Tibial nerve (tissue), 4 donors: Measurements from ENCODE around the gene SCYGR1. TPM values are rescaled to one million over a fixed set of nuclear protein-coding genes. Genes with fewer than 3 reads are reported as not detected.

Source experiments
- DNase-seq, 2 donors: peaks; one replicate each; pipeline ENCODE4 v3.0.0-alpha.2; 2019; ENCODE audit warnings: low spot score in 2 of 2
- H3K27ac ChIP-seq, 4 donors: fragments of 200-600 bp; sonication (generic) in 3 of 4; one replicate each; pipeline ENCODE4 v1.5.1; 2017 to 2019; ENCODE audit warnings: mild to moderate bottlenecking in 1 of 4
- H3K27me3 ChIP-seq, 2 donors: fragments of 200-600 bp; sonication (generic) in 1 of 2; one replicate each; pipeline versions ENCODE4 v1.5.1 to v1.6.0; 2017 to 2019
- H3K36me3 ChIP-seq, 3 donors: fragments of 200-600 bp; sonication (generic); one replicate each; pipeline ENCODE4 v1.5.1; 2018 to 2019
- H3K4me1 ChIP-seq, 4 donors: fragments of 200-600 bp; sonication (generic) in 3 of 4; one replicate each; pipeline ENCODE4 v1.5.1; 2017 to 2019
- H3K4me3 ChIP-seq, 4 donors: fragments of 200-600 bp; sonication (generic) in 3 of 4; one replicate each; pipeline ENCODE4 v1.5.1; 2017 to 2019; ENCODE audit warnings: mild to moderate bottlenecking in 1 of 4, moderate library complexity in 1 of 4
- H3K9me3 ChIP-seq, 4 donors: fragments of 200-600 bp; sonication (generic) in 3 of 4; one replicate each; pipeline ENCODE4 v1.5.1; 2017 to 2019
- EP300 ChIP-seq, 2 donors: sonication (generic); formaldehyde crosslinking; IDR thresholded peaks; one replicate each; pipeline ENCODE4 v1.6.1; 2017; ENCODE audit warnings: antibody characterized with exemption in 2 of 2, mild to moderate bottlenecking in 1 of 2
- POLR2A ChIP-seq, 2 donors: fragments of 450-650 bp; IDR thresholded peaks; one replicate each; pipeline ENCODE4 v1.6.1; 2017; ENCODE audit warnings: antibody characterized with exemption in 2 of 2, mild to moderate bottlenecking in 2 of 2, moderate library complexity in 2 of 2
- WGBS, 2 donors: methylation state at CpG; one replicate each; pipeline ENCODE4 v1.1.5; 2018; 5-methylcytosine and 5-hydroxymethylcytosine counted together
- total RNA-seq, 4 donors: library from RNA; depleted of rRNA; stranded (reverse); fragments of >200 nt; gene quantifications; one replicate each; pipeline ENCODE4 v1.1.0, GENCODE V29; 2016
- TF ChIP-seq, protein P1 (sequence below), 5 experiments: fragments of 200-600 bp in 3 of 5; fragments of 450-650 bp in 2 of 5; sonication (generic) in 3 of 5; IDR thresholded peaks; one replicate each; pipeline ENCODE4 v1.5.1; 2016 to 2019; ENCODE audit warnings: antibody characterized with exemption in 5 of 5, mild to moderate bottlenecking in 3 of 5, moderate library complexity in 2 of 5

The SCYGR1 gene
- total RNA-seq, 4 donors from 2014 or later, result not detected

DNA sequence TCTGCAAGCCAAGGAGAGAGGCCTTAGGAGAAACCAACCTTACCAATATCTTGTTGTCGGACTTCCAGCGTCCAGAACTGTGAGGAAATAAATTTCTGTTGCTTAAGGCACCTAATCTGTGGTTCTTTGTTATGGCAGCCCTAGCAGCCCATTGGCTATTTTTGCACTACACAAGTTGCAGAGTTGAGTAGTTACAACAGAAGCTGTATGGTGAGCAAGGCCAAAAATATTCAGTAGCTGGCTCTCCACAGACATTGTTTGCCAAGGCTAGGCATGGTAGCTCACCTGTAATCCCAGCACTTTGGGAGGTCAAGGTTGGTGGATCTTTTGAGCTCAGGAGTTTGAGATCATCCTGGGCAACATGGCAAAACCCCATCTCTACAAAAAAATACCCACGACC, 27.1 kb upstream of the SCYGR1 start:
- 79 to 81% methylated on average over 3 of the region's 3 CpGs for WGBS, 2 donors

DNA sequence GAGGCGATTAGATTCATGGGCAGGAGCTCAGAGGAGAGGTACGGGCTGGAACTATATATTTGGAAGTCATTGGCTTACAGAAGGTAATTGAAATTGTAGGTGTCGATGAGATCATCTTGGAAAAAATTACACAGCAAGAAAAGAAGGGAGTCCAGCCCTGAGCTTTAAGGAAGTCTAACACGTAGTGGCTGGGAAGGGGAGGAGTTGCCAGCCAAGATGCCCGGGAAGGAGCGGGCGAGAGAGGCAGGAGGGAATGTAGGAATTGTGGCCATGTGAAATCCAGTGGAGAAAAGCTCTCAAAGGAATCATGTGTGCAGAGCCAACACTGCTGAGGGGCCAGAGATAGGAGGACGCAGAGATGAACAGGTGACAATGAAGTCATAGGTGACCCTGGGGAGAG, 25.6 kb upstream of the SCYGR1 start:
- H3K4me3 ChIP-seq, result no peak overlapping the region
- H3K27me3 ChIP-seq, result no peaks in the 10 kb centered on the region
- peaks cover 0 to 20% (median 9%) of the 10 kb centered on the region in 4 donors for H3K4me1 ChIP-seq
- no peaks in the 10 kb centered on the region for H3K36me3 ChIP-seq
- WGBS, 2 donors, result 75 to 79% methylated on average over 8 of the region's 8 CpGs
- no peaks in the 10 kb centered on the region for H3K9me3 ChIP-seq
- TF ChIP-seq, protein P1, sequence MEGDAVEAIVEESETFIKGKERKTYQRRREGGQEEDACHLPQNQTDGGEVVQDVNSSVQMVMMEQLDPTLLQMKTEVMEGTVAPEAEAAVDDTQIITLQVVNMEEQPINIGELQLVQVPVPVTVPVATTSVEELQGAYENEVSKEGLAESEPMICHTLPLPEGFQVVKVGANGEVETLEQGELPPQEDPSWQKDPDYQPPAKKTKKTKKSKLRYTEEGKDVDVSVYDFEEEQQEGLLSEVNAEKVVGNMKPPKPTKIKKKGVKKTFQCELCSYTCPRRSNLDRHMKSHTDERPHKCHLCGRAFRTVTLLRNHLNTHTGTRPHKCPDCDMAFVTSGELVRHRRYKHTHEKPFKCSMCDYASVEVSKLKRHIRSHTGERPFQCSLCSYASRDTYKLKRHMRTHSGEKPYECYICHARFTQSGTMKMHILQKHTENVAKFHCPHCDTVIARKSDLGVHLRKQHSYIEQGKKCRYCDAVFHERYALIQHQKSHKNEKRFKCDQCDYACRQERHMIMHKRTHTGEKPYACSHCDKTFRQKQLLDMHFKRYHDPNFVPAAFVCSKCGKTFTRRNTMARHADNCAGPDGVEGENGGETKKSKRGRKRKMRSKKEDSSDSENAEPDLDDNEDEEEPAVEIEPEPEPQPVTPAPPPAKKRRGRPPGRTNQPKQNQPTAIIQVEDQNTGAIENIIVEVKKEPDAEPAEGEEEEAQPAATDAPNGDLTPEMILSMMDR (IDR thresholded peaks at IDR 0.05), result no peak
- TF ChIP-seq EP300 (IDR thresholded peaks at IDR 0.05) (no peak), POLR2A (IDR thresholded peaks at IDR 0.05) (no peak)
- no peak overlapping the region for H3K27ac ChIP-seq
- no peak for DNase-seq

More for the DNA sequence above, 27.1 kb upstream of the SCYGR1 start:
- TF ChIP-seq POLR2A (IDR thresholded peaks at IDR 0.05) (no peak), EP300 (IDR thresholded peaks at IDR 0.05) (no peak)
- TF ChIP-seq, protein P1 (IDR thresholded peaks at IDR 0.05), result no peak
- peak overlapping the region in 2 of 4 donors; percentile 11 to 74 for H3K27ac ChIP-seq
- DNase-seq, result no peak
- peaks cover 0 to 20% (median 9%) of the 10 kb centered on the region in 4 donors for H3K4me1 ChIP-seq
- H3K27me3 ChIP-seq, result no peaks in the 10 kb centered on the region
- no peaks in the 10 kb centered on the region for H3K36me3 ChIP-seq
- H3K9me3 ChIP-seq, result no peaks in the 10 kb centered on the region
- no peak overlapping the region for H3K4me3 ChIP-seq

- WGBS, 2 donors, result 70 to 74% methylated on average over 5 of the region's 5 CpGs
- H3K4me3 ChIP-seq, result no peak overlapping the region
- H3K9me3 ChIP-seq, result no peaks in the 10 kb centered on the region
- no peak for DNase-seq
- no peak overlapping the region for H3K27ac ChIP-seq
- no peaks in the 10 kb centered on the region for H3K27me3 ChIP-seq
- TF ChIP-seq EP300 (IDR thresholded peaks at IDR 0.05), result no peak
- TF ChIP-seq POLR2A (IDR thresholded peaks at IDR 0.05), result no peak
- TF ChIP-seq, protein P1 (IDR thresholded peaks at IDR 0.05), result no peak
- peaks cover 0 to 20% (median 9%) of the 10 kb centered on the region in 4 donors for H3K4me1 ChIP-seq
- H3K36me3 ChIP-seq, result no peaks in the 10 kb centered on the region
Measured at GRCh38 chr2:227412877-227413276, 25.1 kb upstream of the SCYGR1 start.

- WGBS, 2 donors, result 75 to 77% methylated on average over 3 of the region's 3 CpGs
- DNase-seq, result no peak
- H3K27ac ChIP-seq, result no peak overlapping the region
Measured at GRCh38 chr2:227411990-227412350, 24.2 kb upstream of the SCYGR1 start.

GRCh38 chr2:227411320-227411989, 23.7 kb upstream of the SCYGR1 start:
- 95 to 96% methylated on average over 9 of the region's 9 CpGs for WGBS, 2 donors
- no peak for DNase-seq
- Histone ChIP-seq H3K27ac (no peak overlapping the region), H3K4me3 (no peak overlapping the region), H3K27me3 (no peaks in the 10 kb centered on the region), H3K9me3 (no peaks in the 10 kb centered on the region), H3K36me3 (no peaks in the 10 kb centered on the region), H3K4me1 (peaks cover 0 to 29% (median 16%) of the 10 kb centered on the region in 4 donors)
- TF ChIP-seq, protein P1 (IDR thresholded peaks at IDR 0.05), result no peak
- TF ChIP-seq EP300 (IDR thresholded peaks at IDR 0.05) (no peak), POLR2A (IDR thresholded peaks at IDR 0.05) (no peak)

More at GRCh38 chr2:227411990-227412350, 24.2 kb upstream of the SCYGR1 start:
- Histone ChIP-seq H3K36me3 (no peaks in the 10 kb centered on the region), H3K27me3 (no peaks in the 10 kb centered on the region), H3K4me3 (no peak overlapping the region), H3K9me3 (no peaks in the 10 kb centered on the region), H3K4me1 (peaks cover 0 to 27% (median 13%) of the 10 kb centered on the region in 4 donors)
- TF ChIP-seq POLR2A (IDR thresholded peaks at IDR 0.05) (no peak), EP300 (IDR thresholded peaks at IDR 0.05) (no peak)
- TF ChIP-seq, protein P1 (IDR thresholded peaks at IDR 0.05), result no peak
